Stimulated activated CD8-positive, alpha-beta memory T cell treated with anti-CD3 and anti-CD28 coated beads, Interleukin-7, amount 100 ng/mL, for 24 hours (primary cell): Measurements from ENCODE around the gene LIN7C.

ENCODE experiments used
- DNase-seq: peaks from one replicate; pipeline ENCODE4 v3.0.0-alpha.2; 2020; ENCODE audit warnings: low read depth

The LIN7C gene

DNA sequence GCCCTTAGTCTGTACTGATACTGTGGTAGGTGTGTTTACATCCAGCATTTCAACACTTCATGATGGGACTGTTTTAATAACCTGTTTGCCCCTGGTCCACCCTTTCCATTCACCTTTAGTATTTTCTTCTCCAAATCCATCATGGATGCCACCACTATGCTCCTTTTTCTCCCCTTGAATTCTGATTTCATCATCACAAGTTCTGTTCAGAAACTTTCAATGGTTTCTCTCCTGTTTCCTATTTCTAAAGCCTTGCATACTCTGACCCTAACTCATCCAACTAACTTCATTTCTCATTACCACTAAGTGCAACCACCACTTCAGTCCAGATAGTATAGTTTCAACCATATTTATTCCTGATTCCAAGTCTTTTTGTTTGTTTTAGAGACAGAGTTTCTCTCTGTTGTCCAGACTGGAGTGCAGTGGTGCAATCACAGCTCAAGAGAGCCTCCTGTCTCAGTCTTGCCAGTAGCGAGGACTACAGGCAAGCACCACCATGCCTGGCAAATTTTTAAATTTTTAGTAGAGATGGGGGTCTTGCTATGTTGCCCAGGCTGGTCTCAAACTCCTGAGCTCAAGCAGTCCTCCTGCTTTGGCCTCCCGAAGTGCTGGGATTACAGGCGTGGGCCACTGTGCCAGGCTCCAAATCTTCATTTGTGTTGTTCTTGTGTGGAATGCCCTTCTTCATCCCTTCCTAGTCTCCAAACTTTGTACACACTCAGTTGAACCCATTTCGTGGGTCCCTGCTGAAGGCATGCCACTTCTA is 1.2 kb upstream of the LIN7C start:
- no peak for DNase-seq

DNA sequence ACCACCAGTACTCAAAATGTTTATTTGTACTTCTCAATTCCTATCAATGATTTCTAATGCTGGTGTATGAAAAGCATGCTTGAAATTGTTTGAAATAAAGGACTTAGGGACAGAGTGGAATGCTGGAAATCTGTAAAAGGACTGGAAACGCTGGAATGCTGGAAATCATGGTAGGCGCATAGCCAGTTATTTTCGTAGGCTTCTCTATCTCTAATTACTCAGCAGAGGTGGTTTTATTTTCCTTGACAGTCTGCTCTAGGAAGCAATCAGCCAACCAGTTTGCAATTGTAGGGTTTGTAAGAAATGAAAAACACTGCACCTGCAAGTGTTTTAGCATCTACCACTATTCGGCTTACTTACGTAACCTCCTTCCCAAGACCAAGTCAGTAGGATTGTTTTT is 788 bp downstream of the LIN7C start:
- no peak for DNase-seq

DNA sequence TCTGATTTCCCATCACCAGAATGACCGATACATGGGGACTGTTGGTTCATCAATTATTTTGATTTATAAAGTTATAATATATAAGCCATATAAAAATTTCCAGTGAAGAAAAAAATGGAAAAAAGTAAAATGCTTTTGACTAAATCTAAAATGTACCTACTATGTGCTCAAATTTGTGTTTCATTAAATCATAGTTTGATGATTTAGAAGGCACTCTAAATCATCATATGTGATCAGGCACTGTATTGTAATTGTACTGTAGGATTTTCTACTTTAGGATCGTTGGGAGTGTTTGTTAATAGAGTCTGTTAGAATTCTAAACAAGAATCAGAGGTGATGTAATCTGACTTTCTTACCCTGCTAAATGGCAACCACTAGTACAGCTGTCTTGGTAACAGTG is 2.4 kb downstream of the LIN7C start:
- no peak for DNase-seq

DNA sequence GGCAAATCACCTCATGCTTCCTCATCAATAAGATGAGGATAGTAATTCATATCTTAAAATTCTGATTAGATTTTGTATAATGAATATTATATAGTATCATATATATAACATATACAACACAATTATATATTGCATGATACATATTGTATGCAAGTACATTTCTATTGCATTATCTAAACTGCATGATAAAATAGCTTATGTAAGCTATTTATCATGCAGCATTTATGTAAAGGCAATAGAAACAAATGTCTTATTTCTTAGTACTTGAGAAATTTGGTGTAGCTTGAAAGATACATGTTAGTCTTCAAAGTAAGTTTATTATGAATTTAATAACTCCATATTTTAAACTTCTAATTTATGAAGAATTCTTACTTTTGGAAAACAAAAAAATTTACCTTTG is 5.5 kb downstream of the LIN7C start:
- DNase-seq: no peak

DNA sequence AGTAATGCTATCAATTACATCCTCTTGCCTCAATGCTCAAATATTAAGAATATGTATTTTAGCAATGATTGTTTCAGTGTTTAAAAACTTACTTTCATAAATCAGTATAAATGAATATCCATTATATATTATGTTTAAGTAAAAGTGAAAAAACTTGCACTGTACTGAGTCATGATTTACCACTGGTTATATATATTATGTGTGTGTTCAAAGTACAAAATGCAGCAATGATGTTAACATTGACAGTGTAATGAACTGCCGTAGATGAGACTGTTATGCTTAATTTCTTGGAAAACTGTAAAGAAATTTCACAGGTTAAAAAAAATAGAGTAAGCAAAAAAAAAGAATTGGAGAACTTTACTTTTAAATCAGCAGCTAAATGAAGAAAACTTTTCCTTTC is 8.7 kb downstream of the LIN7C start:
- DNase-seq: no peak

DNA sequence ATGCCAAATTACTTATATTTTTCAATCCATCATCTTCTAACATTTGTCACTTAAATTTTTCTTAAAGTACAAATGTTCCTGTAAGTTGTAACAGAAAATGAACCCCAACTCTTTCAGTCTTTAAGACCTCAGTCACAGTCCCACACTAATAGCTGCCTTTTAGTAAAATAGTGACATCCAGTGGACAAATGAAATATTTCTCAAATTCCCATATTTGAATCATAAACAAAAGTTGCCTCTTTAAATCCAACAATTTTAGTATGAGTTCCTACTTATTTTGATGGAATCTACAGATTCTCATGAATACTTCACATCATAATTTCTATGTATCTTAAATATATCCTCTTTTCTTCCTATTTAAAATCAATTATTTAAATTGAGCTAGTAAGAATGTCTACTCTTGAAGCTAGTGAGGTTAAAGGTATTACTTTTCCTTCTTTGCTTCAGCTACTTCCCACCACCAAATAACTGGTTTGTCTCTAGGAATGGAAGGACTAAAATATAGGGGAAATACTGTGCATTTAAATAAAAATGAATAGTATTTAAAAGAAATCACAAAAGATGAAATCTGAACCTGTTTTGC is 9.2 kb downstream of the LIN7C start:
- DNase-seq: no peak

DNA sequence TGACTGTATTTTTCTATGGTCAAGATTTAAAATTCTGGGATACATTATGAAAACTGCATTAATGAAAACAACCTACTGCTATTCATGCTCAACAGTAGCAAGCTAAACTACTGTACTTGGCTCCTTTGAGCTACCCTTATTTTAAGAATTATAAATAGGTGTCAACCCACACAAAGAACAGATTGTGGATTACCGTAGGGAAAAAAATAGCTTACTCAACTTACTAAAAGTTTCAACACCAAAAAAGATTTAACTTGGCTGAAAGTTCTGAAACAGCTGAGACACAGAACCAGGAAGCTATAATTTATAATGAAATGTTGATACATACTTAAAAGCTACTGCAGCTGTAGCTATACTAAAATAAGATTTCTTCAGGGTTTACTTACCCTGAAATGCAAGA is 10.1 kb downstream of the LIN7C start:
- DNase-seq: no peak

DNA sequence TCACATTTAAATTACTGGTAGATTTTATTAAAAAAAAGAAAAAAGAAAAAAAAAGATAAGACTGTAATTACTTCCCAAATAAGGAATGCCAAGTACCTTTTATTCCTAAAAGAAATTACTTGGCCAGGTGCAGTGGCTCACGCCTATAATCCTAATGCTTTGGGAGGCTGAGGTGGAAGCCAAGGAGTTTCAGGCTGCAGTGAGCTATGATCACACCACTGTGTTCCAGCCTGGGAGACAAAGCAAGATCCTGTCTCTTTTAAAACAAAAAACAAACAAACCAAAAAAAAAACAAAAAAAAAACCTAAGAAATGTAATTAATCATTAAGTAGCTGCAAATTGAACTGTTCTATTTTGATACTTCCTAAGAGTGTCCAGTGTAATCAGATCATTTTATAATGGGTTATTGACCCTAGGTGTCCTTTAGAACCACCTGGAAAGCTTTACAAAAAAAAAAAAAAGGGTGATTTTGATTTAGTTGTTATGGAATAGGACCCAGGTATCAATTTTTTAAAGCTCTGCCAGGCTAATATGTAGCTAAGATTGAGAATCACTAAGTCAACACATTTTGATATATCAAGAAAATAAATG is 10.8 kb downstream of the LIN7C start:
- no peak for DNase-seq

DNA sequence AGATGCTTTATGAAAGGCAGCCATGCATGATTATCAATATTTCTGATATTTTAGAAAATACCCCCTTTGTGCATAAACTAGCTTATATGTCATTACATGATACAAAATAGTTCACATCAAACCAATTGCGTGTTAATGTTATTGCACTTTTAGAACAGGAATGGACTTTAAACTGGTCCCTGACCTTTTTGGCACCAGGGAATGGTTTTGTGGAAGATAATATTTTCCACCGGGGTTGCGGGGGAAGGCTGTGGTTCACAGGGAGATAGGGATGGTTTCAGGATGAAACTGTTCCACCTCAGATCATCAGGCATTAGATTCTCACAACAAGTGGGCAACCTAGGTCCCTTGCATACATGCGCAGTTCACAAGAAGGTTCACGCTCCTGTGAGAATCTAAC is 17.5 kb downstream of the LIN7C start:
- no peak for DNase-seq

DNA sequence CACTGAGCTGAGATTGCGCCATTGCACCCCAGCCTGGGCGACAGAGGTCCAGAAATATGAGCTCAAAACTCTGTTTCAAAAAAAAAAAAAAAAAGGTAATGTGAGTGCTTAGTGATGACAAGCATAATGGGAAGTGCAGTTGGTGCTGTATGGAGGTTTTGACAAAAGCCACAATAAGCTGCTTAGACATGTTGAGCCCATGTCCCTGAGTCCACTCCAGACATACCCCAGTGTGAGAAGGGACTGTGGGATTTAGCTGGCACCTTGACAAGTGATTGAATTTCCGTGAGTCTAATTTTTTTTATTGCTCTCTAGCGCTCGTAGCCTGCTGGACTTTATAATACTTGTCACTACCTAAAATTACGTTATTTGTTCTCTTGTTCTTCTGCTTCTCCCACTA is 18.9 kb downstream of the LIN7C start:
- DNase-seq: no peak

DNA sequence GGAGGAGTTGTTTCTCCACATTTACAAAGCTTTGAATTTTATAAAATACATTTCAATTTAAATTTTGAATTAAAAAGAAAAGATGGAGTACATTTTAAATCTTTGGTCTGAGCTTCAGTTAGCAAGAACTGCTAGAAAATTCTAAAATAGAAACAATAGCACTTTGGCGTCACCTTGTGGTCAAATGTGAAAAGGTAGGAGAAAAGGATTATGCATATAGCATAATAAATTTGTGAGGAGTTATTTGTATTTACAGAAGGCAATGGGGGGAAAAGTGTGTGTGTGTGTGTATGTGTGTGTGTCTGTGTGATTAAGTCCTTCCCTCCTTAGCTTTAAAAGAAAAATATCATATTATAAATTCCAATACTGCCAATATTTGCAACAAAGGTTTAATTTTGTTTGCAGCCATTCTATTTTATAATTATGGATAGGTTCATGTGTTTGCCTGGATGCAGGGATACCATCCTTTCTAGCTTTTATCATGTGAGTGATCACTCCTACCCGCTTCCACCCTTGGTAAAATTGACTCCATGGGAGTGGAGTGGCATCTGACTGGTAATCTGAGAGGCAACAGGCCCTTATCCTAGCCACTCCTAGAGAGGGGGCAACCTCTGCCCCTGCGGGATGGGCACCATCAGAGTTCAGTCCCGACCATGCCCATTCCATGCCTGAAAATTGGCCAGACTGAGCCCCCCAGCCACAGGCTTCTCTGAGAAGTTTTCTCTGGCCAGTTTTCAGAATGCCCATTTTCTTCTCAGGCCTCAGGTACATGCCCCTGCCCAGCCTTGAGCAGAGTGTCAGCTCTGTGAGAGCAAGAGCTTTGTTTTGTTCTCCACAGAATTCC is 20.4 kb downstream of the LIN7C start:
- no peak for DNase-seq

DNA sequence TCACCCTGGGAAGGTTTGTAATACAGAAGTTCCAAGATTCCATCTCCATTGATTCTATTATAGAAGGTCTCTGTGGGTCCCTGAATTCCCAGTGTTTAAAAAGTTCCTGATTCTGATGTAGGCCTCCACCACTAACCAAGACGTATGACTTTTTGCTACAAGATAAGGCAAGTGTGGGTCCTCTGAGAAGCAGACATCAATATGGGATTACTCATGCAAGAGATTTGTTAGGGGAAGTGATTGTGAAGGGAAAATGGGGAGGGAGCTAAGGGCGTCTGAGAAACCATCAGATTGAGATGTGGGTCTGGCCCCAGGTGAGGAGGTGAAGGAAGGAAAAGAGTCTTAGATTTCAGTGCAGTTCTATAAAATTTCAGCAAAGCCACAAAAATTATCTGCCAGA is 23.8 kb downstream of the LIN7C start:
- no peak for DNase-seq

DNA sequence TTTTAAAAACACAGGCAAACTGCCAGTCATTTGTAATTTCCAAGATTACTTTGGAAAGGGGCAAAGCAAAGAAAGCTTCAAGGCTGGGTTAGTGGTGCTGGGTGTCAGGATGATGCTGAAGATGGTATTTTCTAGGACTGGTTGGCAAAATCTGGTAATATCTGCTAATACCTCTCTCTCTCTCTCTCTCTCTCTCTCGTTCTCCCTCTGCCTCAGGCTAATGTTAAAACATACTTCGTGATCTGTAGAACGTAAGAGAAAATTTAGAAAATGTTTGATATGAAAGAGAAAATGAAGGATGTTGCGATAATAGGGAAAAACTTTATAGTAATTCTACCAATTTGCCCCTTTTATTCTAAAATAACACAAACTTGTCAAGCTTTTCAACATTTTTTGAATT is 24.6 kb downstream of the LIN7C start:
- DNase-seq: no peak

DNA sequence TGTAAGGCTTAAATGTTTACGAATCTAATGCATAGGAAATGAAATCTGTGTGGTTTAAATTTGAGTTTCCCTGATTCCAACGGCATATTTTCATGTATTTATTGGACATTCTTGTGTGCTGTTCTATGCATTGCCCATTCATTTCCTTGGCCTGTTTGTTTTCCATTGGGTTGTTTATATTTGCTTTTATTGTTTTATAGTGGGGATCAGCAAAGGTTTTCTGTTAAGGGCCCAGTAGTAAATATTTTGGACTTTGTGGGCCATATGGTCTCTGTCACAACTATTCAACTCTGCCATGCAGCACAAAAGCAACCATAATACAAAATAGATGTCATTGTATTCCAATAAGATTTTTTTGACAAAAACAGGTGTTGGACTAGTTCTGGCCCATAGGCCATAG is 28.7 kb downstream of the LIN7C start:
- no peak for DNase-seq

DNA sequence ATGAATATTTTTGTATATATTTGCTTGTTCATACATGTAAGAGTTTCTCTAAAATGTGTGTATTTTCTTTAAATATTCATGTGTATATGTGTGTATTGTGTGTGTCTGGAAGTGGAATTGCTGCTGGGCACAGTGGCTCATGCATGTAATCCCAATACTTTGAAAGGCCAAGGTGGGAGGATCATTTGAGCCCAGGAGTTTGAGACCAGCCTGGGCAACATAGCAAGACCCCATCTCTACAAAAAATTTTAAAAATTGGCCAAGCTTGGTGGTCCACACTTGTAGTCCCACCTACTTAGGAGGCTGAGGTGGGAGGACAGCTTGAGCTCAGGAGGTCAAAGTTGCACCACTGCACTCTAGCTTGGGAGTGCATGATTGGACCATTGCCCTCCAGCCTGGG is 29.3 kb downstream of the LIN7C start:
- DNase-seq: no peak

DNA sequence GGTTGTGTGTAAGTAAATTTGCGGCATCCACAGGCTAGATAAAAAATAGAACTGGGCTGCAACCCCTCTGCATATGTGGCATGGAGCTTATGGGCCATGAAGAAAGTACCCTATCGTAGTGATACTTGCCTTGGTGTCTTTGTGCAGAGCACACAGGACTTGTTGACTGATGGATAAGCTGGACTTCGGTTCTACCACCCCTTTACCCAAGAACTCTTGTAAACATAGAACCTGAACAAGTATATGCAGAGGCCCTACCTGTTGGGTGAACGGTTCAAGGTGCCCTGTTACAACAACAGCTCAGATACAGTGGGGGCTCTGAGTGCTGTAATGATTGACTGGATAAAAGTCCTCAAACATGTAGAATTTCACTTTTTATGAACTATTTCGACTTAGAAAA is 30.9 kb downstream of the LIN7C start:
- DNase-seq: no peak

DNA sequence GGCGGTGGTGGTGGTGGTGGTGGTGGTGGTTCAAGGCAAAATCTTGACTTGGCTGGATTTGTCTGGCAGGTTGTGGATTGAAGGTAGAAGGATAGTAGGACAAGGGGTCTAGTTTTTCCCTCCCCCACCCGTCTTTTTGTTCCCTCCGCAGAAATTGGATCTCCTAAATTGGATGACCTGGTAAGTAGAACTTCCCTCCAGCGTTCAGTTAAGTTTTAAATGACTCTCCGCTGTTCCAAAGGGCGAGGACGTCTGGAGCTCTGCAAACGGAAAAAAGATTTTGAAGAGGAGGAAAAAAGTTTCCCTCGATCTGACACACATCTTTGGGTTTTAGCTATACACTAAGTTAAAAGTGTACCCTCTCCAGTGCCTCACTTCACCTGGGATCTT is 33.6 kb downstream of the LIN7C start:
- DNase-seq: no peak

DNA sequence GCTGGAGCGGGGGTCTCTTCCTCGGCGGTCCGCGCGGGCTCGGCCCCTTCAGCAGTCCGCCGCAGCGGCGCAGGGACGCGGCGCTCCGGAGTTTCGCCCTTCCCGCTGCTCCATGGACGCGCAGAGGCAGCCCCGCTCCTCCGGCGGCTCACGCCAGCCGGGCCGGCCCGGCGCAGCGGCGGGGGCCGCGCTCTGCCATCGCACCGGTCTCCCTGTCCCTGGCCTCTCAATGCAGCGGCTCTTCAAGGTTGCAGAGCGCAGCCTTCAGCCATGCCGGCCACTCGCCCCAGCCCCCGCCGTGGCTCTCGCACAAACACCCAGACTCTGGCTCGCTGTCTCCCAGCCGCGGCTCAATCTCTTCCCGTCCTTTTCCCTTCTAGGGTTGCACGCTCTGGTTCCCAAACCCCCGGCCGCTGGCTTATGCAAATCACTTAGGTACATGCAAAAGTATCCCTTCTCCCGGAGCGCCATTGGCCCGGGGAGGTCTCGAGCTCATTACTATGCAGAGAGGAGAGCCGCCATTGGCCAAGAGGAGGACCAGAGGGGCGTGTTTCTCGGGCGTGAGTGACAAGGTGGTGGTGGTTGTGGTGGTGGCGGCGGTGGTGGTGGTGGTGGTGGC is 34.1 kb downstream of the LIN7C start, which contains the start of gene LGR4:
TSS of gene LGR4 (minus strand) at position 393 of the 619 bp plus-strand sequence. CDS start 488 bp downstream, outside the sequence.
- peak; percentile 22 for DNase-seq

DNA sequence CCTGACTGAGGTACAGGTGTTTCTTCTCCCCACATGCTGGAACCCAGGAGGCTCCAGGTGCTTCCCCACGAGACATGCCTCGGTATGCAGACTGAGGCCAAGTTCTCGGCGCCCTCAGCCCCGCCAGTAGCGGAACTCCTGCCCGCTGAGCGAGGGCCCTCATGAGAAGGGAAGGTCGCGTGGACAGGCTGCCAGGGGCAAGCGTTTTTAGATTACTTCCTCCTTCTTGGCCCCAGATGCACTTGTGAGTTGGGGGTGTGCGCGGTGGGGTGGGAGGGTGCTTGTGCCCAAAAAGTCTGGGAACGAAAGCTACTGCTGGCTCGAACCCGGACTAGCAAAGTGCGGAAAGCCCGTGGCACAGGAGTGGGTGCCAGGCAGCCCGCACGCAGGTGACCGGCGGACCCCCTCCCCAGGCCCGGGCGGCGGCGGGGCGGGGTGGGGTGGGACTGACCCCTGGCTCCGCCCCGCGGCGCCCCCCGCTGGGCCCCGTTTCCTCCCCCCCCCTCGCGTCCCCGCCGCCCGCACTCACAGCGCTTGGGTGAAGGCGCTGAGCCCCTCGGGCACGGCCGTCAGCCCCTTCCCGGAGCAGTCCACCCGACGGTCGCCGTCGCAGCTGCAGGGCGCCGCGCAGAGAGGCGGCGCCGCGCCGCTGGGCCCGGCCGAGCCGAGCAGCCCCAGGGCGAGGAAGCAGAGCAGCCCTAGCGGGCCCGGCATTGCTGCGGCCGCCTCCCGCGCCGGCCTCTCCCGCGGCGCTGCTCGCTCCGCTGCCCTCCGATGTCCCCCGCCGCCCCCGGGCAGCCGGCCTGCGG is 34.8 kb downstream of the LIN7C start:
- no peak for DNase-seq

DNA sequence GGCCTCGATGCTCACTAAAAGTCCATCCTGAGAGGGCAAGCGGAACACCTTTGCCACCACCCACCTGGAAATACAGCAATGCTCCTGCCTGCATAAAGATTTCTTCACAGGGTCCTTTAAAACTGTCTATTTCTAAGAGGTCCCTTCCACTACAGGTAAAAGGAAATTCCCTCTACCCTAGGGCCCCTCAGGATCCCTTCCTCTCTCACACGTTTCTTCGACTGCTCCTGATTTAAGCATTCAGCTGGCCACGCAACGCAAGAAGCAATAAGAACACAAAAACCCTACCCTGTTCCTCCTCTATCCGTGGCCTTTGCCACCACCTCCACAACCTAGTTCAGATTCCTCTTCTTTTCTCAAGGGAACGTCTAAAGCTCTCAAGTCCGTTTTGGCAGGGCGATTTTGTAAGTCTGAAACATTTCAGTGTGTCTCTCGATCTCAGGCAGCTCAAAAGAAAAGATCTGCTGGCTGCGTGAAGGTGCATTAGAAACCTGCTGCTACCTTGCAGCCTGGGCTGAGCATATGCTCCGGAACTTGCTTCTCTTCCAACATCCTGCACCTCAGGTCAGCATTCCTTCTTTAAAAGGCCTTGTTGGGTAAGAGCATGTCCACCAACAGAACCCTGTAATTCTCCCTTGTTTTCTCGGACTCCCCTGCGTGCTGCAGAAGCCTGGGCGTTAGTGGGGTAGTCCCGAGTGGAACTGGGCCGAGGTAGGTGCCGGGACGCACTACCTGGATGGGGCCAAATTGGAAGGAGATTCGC is 35.6 kb downstream of the LIN7C start:
- DNase-seq: no peak

DNA sequence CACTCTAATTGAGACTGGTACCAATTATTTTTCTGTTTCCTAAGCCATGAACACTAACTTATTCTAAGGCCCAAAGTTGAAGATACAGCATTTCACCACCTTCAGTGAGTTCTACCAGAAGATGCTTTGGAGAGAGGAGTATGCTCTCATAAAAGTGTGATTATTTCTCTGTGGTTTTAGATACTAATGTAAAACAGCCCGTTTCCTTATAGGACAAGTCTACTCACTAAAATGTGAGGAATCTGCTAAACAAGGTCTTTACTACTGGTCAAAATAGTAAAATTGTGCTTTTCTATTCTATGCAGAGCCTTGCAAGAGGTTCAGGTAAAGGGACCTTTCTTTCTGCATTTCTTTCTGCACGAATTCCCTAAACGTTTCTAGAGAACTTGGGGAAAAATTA is 36.4 kb downstream of the LIN7C start:
- DNase-seq: no peak
